Peyer's patch (tissue), 4 donors: ENCODE results near the gene NFIB. TPM values are rescaled to one million over a fixed set of nuclear protein-coding genes. Genes with fewer than 3 reads are reported as not detected.
A peak's percentile ranks its signal among the peaks of the same experiment; 100 is the strongest.

Experiments used
- DNase-seq, 3 donors: peaks; one replicate each; pipeline ENCODE4 v3.0.0-alpha.2; 2017 to 2019
- H3K27ac ChIP-seq, 4 donors: fragments of 200-600 bp; sonication (generic); one replicate each; pipeline ENCODE4 v1.5.1; 2016 to 2019
- H3K27me3 ChIP-seq, 2 donors: fragments of 200-600 bp; sonication (generic); one replicate each; pipeline ENCODE4 v1.5.1; 2019
- H3K36me3 ChIP-seq, 3 donors: fragments of 200-600 bp; sonication (generic); one replicate each; pipeline ENCODE4 v1.5.1; 2016 to 2019
- H3K4me1 ChIP-seq, 4 donors: fragments of 200-600 bp; sonication (generic); one replicate each; pipeline ENCODE4 v1.5.1; 2016 to 2019
- H3K4me3 ChIP-seq, 4 donors: fragments of 200-600 bp; sonication (generic); 1 replicate in 3 of 4; 2 replicates in 1 of 4; pipeline ENCODE4 v1.5.1; 2016 to 2019; ENCODE audit warnings: mild to moderate bottlenecking in 1 of 4
- H3K9me3 ChIP-seq, 4 donors: fragments of 200-600 bp; sonication (generic); one replicate each; pipeline ENCODE4 v1.5.1; 2016 to 2019; ENCODE audit warnings: mild to moderate bottlenecking in 1 of 4
- CTCF ChIP-seq, 6 experiments: fragments of 450-650 bp in 4 of 6; fragments of 200-600 bp in 2 of 6; sonication (generic) in 1 of 6; IDR thresholded peaks; one replicate each; pipeline ENCODE4 v1.5.1; 2017 to 2019; ENCODE audit warnings: antibody characterized with exemption in 6 of 6, mild to moderate bottlenecking in 3 of 6, moderate library complexity in 1 of 6
- POLR2A ChIP-seq, 2 donors: fragments of 450-650 bp; IDR thresholded peaks; one replicate each; pipeline ENCODE4 v1.5.1; 2017; ENCODE audit warnings: antibody characterized with exemption in 2 of 2, mild to moderate bottlenecking in 2 of 2, moderate library complexity in 2 of 2
- total RNA-seq, 4 donors: library from RNA; depleted of rRNA; stranded (reverse); fragments of >200 nt; gene quantifications; one replicate each; pipeline ENCODE4 v1.1.0, GENCODE V29; 2016

The NFIB gene
- total RNA-seq, 4 donors from 2014 or later, result 89.7 to 229 (median 159) TPM

GRCh38 chr9:14228602-14229001 is 85.3 kb downstream of the NFIB start:
- Histone ChIP-seq H3K4me1 (no peaks in the 10 kb centered on the region), H3K27me3 (no peaks in the 10 kb centered on the region), H3K4me3 (no peak overlapping the region), H3K9me3 (no peaks in the 10 kb centered on the region), H3K27ac (no peak overlapping the region), H3K36me3 (no peaks in the 10 kb centered on the region)
- DNase-seq, result no peak
- TF ChIP-seq POLR2A (IDR thresholded peaks at IDR 0.05) (no peak), CTCF (IDR thresholded peaks at IDR 0.05) (no peak)

- Histone ChIP-seq H3K27me3 (no peaks in the 10 kb centered on the region), H3K4me1 (peaks cover 0 to 5% (median 0%) of the 10 kb centered on the region in 4 donors), H3K27ac (no peak overlapping the region), H3K4me3 (no peak overlapping the region), H3K9me3 (no peaks in the 10 kb centered on the region), H3K36me3 (no peaks in the 10 kb centered on the region)
- TF ChIP-seq POLR2A (IDR thresholded peaks at IDR 0.05), result no peak
- no peak for TF ChIP-seq CTCF (IDR thresholded peaks at IDR 0.05)
- no peak for DNase-seq
Observed at GRCh38 chr9:14226855-14227532, 86.9 kb downstream of the NFIB start.

- H3K27me3 ChIP-seq, result no peaks in the 10 kb centered on the region
- H3K9me3 ChIP-seq, result no peaks in the 10 kb centered on the region
- no peaks in the 10 kb centered on the region for H3K36me3 ChIP-seq
- H3K27ac ChIP-seq, result no peak overlapping the region
- no peak overlapping the region for H3K4me3 ChIP-seq
- H3K4me1 ChIP-seq, result peaks cover 0 to 10% (median 0%) of the 10 kb centered on the region in 4 donors
- TF ChIP-seq POLR2A (IDR thresholded peaks at IDR 0.05), result no peak
- no peak for TF ChIP-seq CTCF (IDR thresholded peaks at IDR 0.05)
- no peak for DNase-seq
Observed at GRCh38 chr9:14223081-14223480, 90.9 kb downstream of the NFIB start.

- no peaks in the 10 kb centered on the region for H3K9me3 ChIP-seq
- H3K27me3 ChIP-seq, result no peaks in the 10 kb centered on the region
- TF ChIP-seq CTCF (IDR thresholded peaks at IDR 0.05) (no peak), POLR2A (IDR thresholded peaks at IDR 0.05) (no peak)
- no peaks in the 10 kb centered on the region for H3K36me3 ChIP-seq
- peaks cover 0 to 10% (median 0%) of the 10 kb centered on the region in 4 donors for H3K4me1 ChIP-seq
- no peak for DNase-seq
- no peak overlapping the region for H3K4me3 ChIP-seq
- no peak overlapping the region for H3K27ac ChIP-seq
Observed at GRCh38 chr9:14222149-14222835, 91.6 kb downstream of the NFIB start.

GRCh38 chr9:14221558-14221957 is 92.4 kb downstream of the NFIB start:
- no peak for TF ChIP-seq POLR2A (IDR thresholded peaks at IDR 0.05)
- Histone ChIP-seq H3K4me3 (no peak overlapping the region), H3K27me3 (no peaks in the 10 kb centered on the region), H3K27ac (peak overlapping the region in 1 of 4 donors; percentile 0), H3K4me1 (peaks cover 0 to 10% (median 0%) of the 10 kb centered on the region in 4 donors), H3K9me3 (no peaks in the 10 kb centered on the region), H3K36me3 (no peaks in the 10 kb centered on the region)
- no peak for DNase-seq

GRCh38 chr9:14221119-14221518 is 92.8 kb downstream of the NFIB start:
- Histone ChIP-seq H3K36me3 (no peaks in the 10 kb centered on the region), H3K27me3 (no peaks in the 10 kb centered on the region), H3K4me3 (no peak overlapping the region), H3K4me1 (peaks cover 0 to 10% (median 0%) of the 10 kb centered on the region in 4 donors), H3K9me3 (no peaks in the 10 kb centered on the region), H3K27ac (peak overlapping the region in 1 of 4 donors; percentile 0)
- no peak for TF ChIP-seq CTCF (IDR thresholded peaks at IDR 0.05)
- no peak for TF ChIP-seq POLR2A (IDR thresholded peaks at IDR 0.05)
- DNase-seq, result no peak
